GM20000 (cell line): Measurements from ENCODE around the gene RAB6A.
"Not testable (repeated sequence)": the region's sequence is repeated elsewhere in the genome, so short reads cannot be mapped to it uniquely, and the experiment has no call there.

Source experiments
- DNase-seq: peaks from one replicate; pipeline ENCODE4 v3.0.0; 2012; ENCODE audit warnings: low spot score
- CTCF ChIP-seq: IDR thresholded peaks from 2 replicates; pipeline ENCODE4 v1.5.1; 2012; ENCODE audit warnings: mild to moderate bottlenecking, control low read depth; ENCODE audit errors: extremely low read depth, missing control alignments

RAB6A gene

DNA sequence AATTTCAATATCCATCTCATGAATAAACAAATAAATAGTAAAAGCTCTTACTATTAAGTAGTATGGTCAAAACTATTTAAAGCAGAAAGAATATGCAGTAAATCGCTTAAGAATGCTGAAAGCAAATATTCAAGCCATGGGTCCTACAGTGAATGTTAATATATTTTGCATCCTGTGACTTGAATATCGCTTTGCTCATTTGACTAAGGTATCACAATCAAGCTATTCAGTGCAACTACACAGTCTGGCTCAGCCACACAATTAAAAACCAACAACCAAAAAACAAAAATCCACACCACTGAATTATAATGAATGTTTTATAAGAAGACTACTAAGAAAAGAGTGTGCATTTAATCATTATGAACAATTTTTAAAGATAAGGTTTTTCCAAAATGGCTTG is 45.3 kb downstream of the RAB6A start:
- DNase-seq, result no peak
- no peak for TF ChIP-seq CTCF

DNA sequence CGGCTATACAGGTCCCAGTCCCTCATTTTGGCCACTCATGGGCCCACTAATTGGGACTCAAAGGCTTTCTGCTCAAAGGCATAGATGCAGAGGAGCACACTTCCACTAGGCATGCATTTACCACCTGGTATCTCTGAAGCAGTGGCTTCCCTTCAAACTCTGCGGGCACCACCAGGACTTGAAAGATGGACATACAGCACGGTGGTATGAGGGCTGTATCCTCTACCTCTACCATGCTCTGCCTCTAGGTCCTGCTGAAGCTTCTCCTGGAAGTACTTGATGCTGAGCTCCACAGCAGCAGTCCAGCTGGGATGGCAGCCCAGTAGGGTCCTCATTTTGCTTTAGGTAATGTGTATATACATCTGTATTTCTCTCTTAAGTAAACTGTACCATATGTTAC is 49.9 kb downstream of the RAB6A start:
- TF ChIP-seq CTCF, result no peak
- no peak for DNase-seq

DNA sequence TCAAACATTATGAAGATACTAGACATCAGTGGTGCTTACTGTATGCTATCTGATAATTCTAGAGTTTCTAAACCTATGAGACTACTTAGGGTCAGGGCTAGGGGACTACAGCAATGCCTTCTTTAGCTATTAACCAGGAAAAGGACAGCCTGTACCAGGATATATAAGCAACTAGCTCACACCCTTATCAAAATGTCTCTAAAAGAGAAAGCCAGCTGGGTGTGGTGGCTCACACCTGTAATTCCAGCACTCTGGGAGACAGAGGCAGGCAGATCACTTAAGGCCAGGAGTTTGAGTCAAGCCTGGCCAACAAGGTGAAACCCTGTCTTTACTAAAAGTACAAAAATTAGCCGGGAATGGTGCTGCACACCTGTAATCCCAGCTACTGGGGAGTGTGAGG is 55.8 kb downstream of the RAB6A start:
- DNase-seq, result no peak
- no peak for TF ChIP-seq CTCF

DNA sequence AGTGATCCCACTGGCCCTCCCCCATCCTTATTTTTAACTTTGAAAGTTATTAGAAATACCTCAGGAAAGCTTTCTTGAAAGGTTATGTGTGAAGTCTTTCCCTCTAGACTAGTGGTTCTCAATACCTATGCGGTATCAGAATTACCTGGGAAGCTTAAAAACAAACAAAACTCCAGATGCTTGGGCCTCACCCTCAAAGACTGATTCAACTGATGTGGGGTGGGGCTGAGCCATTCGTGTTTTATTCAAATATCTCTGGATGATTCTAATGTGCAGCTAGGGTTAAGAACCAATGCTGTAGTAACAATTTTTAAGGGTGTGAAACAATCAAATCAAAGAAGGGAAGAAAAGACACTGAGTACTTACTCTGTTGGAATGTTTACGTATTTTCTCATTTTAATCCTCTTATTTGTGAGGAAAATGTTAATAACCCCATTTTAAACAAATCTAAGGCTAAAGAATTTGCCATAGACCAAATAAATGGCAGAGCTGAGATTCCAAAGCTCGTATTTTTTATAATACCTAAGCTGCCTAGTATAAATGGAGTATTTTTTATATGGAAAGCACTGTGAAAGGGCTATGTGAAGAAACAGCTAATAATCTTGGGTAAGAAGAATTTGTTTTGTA is 66.9 kb downstream of the RAB6A start:
- no peak for DNase-seq

GRCh38 chr11:73680687-73681086 is 80.2 kb downstream of the RAB6A start:
- DNase-seq, result no peak
- TF ChIP-seq CTCF, result no peak

More for the DNA sequence above, 66.9 kb downstream of the RAB6A start:
- TF ChIP-seq CTCF, result no peak

- DNase-seq, result not testable (repeated sequence)
Observed at GRCh38 chr11:73676552-73676951, 84.3 kb downstream of the RAB6A start.

- TF ChIP-seq CTCF, result no peak
- no peak for DNase-seq
Observed at GRCh38 chr11:73671701-73672100, 89.2 kb downstream of the RAB6A start.

- no peak for DNase-seq
- TF ChIP-seq CTCF, result no peak
Observed at GRCh38 chr11:73670808-73671207, 90.1 kb downstream of the RAB6A start.
